Caco-2 (cell line): ENCODE measurements around the gene CNTRL. TPM values are rescaled to one million over a fixed set of nuclear protein-coding genes. Genes with fewer than 3 reads are reported as not detected.

Source experiments
- BruUV-seq: library from RNA; stranded (reverse); fragments of 400-500 nt; replicated peaks from 2 replicates; lab custom pipeline; 2021; lab: Mats Ljungman, UMichigan
- CTCF ChIA-PET: fragments of 300-600 bp; sonication (Branson Sonifier 250); formaldehyde crosslinking; loops from one replicate; lab custom pipeline; 2022; ENCODE audit warnings: antibody characterized with exemption; lab: Charles Lee
- POLR2A ChIA-PET: fragments of 300-600 bp; sonication (Branson Sonifier 250); formaldehyde crosslinking; loops from one replicate; lab custom pipeline; 2022; ENCODE audit warnings: antibody characterized with exemption; lab: Charles Lee
- DNase-seq, 2 experiments: peaks; one replicate each; pipeline versions ENCODE4 v3.0.0 to v3.0.0-alpha.2; 2020 to 2022
- H3K27me3 ChIP-seq: replicated peaks from 2 replicates; pipeline ENCODE4 v1.6.0; 2011; ENCODE audit warnings: low read length; ENCODE audit not compliant: control insufficient read depth, insufficient read depth
- H3K36me3 ChIP-seq: 2 replicates; pipeline ENCODE4 v1.5.1; 2011; ENCODE audit warnings: low read length; ENCODE audit not compliant: control insufficient read depth, insufficient read depth
- H3K4me1 ChIP-seq: fragments of 250-450 bp; sonication (Bioruptor Pico); 2 replicates; pipeline ENCODE4 v1.5.1; 2020; ENCODE audit warnings: mild to moderate bottlenecking
- H3K4me3 ChIP-seq: 2 replicates; pipeline ENCODE4 v1.5.1; 2011; ENCODE audit warnings: low read depth, mild to moderate bottlenecking, control low read depth, low read length
- H3K9me3 ChIP-seq: fragments of 250-450 bp; sonication (Bioruptor Pico); 2 replicates; pipeline ENCODE4 v1.5.1; 2020; ENCODE audit warnings: mild to moderate bottlenecking, moderate library complexity
- H3K27ac Mint-ChIP-seq: one replicate; pipeline ENCODE4 v1.8.0; 2022; ENCODE audit warnings: mixed read lengths; ENCODE audit not compliant: unreplicated experiment
- H3K27me3 Mint-ChIP-seq: one replicate; pipeline ENCODE4 v1.8.0; 2022; ENCODE audit warnings: mixed read lengths; ENCODE audit not compliant: insufficient read depth, unreplicated experiment
- H3K36me3 Mint-ChIP-seq: one replicate; pipeline ENCODE4 v1.8.0; 2022; ENCODE audit warnings: mild to moderate bottlenecking, mixed read lengths; ENCODE audit not compliant: insufficient read depth, unreplicated experiment
- H3K4me1 Mint-ChIP-seq: one replicate; pipeline ENCODE4 v1.8.0; 2022; ENCODE audit warnings: low read depth, mixed read lengths; ENCODE audit not compliant: unreplicated experiment
- H3K4me3 Mint-ChIP-seq: one replicate; pipeline ENCODE4 v1.8.0; 2022; ENCODE audit warnings: mild to moderate bottlenecking, moderate library complexity, mixed read lengths; ENCODE audit not compliant: unreplicated experiment
- H3K9me3 Mint-ChIP-seq: one replicate; pipeline ENCODE4 v1.8.0; 2022; ENCODE audit warnings: mixed read lengths; ENCODE audit not compliant: unreplicated experiment
- CTCF ChIP-seq, 2 experiments: fragments of 200-600 bp in 1 of 2; IDR thresholded peaks; 1 replicate in 1 of 2; 2 replicates in 1 of 2; pipeline versions ENCODE4 v1.5.1 to v1.8.0; 2011 to 2022; ENCODE audit warnings: antibody characterized with exemption in 1 of 2, control low read depth in 1 of 2, inconsistent platforms in 1 of 2, low read depth in 1 of 2, low read length in 1 of 2, mild to moderate bottlenecking in 1 of 2, moderate library complexity in 1 of 2; ENCODE audit not compliant: insufficient read depth in 1 of 2, severe bottlenecking in 1 of 2, unreplicated experiment in 1 of 2
- intact Hi-C: fragments of 100-400 bp; cut with micrococcal nuclease; formaldehyde crosslinking; loops from one replicate; pipeline ENCODE4 v1.10.0; 2022; ENCODE audit not compliant: unreplicated experiment
- total RNA-seq: library from RNA; stranded (reverse); gene quantifications from 2 replicates; pipeline ENCODE4 v1.2.3, GENCODE V29; 2022

CNTRL gene
- total RNA-seq, 1 experiment from 2014 or later, result 12.0 TPM

GRCh38 chr9:121038362-121038761, 36.4 kb upstream of the CNTRL start:
- BruUV-seq, result no TSS peak

GRCh38 chr9:121038804-121039203, 36.0 kb upstream of the CNTRL start:
- Mint-ChIP-seq H3K27me3 (no peaks in the 10 kb centered on the region), H3K4me3 (no peak overlapping the region), H3K27ac (no peak overlapping the region), H3K4me1 (no peaks in the 10 kb centered on the region), H3K9me3 (no peaks in the 10 kb centered on the region), H3K36me3 (no peaks in the 10 kb centered on the region)
- no peaks in the 10 kb centered on the region for H3K27me3 ChIP-seq
- TF ChIP-seq CTCF (IDR thresholded peaks at IDR 0.05; ENCODE audit: insufficient read depth in 1 of 2, low read depth in 1 of 2, low read length in 1 of 2, severe bottlenecking in 1 of 2, unreplicated experiment in 1 of 2), result no peak
- H3K4me1 ChIP-seq, result peaks cover 4% of the 10 kb centered on the region; the same call in 1 of the 2 replicates
- no peaks in the 10 kb centered on the region for H3K9me3 ChIP-seq
- no peak overlapping the region for H3K4me3 ChIP-seq
- CTCF ChIA-PET, result interaction anchor here (0.5 to 1.4 kb wide), 2 partner anchors 19 to 21 kb away, joined by 3 to 4 read pairs; no protein-coding TSS in a partner anchor
- no peaks in the 10 kb centered on the region for H3K36me3 ChIP-seq
- POLR2A ChIA-PET, result no interaction called here
- DNase-seq, result no peak
- no TSS peak for BruUV-seq
- intact Hi-C loops, result no loop called here

More at GRCh38 chr9:121038362-121038761, 36.4 kb upstream of the CNTRL start:
- ChIA-PET CTCF (interaction anchor here (0.5 to 1.4 kb wide), 2 partner anchors 20 to 22 kb away, joined by 3 to 4 read pairs; no protein-coding TSS in a partner anchor), POLR2A (no interaction called here)
- Histone ChIP-seq H3K9me3 (no peaks in the 10 kb centered on the region), H3K27me3 (no peaks in the 10 kb centered on the region), H3K4me3 (no peak overlapping the region), H3K4me1 (peaks cover 4% of the 10 kb centered on the region; the same call in 1 of the 2 replicates), H3K36me3 (no peaks in the 10 kb centered on the region)
- Mint-ChIP-seq H3K27ac (no peak overlapping the region), H3K36me3 (no peaks in the 10 kb centered on the region), H3K4me1 (no peaks in the 10 kb centered on the region), H3K9me3 (no peaks in the 10 kb centered on the region), H3K4me3 (no peak overlapping the region), H3K27me3 (no peaks in the 10 kb centered on the region)
- intact Hi-C loops, result no loop called here
- no peak for TF ChIP-seq CTCF (IDR thresholded peaks at IDR 0.05; ENCODE audit: insufficient read depth in 1 of 2, low read depth in 1 of 2, low read length in 1 of 2, severe bottlenecking in 1 of 2, unreplicated experiment in 1 of 2)
- no peak for DNase-seq

GRCh38 chr9:121048175-121048574, 26.6 kb upstream of the CNTRL start:
- H3K9me3 ChIP-seq, result no peaks in the 10 kb centered on the region
- Mint-ChIP-seq H3K27ac (no peak overlapping the region), H3K4me1 (peaks cover 13% of the 10 kb centered on the region), H3K27me3 (no peaks in the 10 kb centered on the region), H3K4me3 (no peak overlapping the region), H3K36me3 (no peaks in the 10 kb centered on the region), H3K9me3 (no peaks in the 10 kb centered on the region)
- no peaks in the 10 kb centered on the region for H3K36me3 ChIP-seq
- ChIA-PET CTCF (interaction anchor here (1.7 kb wide), 1 partner anchor 12 kb away, joined by 4 read pairs; no protein-coding TSS in a partner anchor), POLR2A (no interaction called here)
- H3K4me1 ChIP-seq, result peaks cover 33% of the 10 kb centered on the region
- no peak overlapping the region for H3K4me3 ChIP-seq
- no peak for TF ChIP-seq CTCF (IDR thresholded peaks at IDR 0.05; ENCODE audit: insufficient read depth in 1 of 2, low read depth in 1 of 2, low read length in 1 of 2, severe bottlenecking in 1 of 2, unreplicated experiment in 1 of 2)
- BruUV-seq, result no TSS peak
- no peaks in the 10 kb centered on the region for H3K27me3 ChIP-seq
- no peak for DNase-seq
- intact Hi-C loops, result no loop called here
